Neuron (in vitro differentiated cells): ENCODE measurements around the gene DAP.
"Not testable (repeated sequence)": the region's sequence is repeated elsewhere in the genome, so short reads cannot be mapped to it uniquely, and the experiment has no call there.

Experiments
- H2AFZ ChIP-seq: one replicate; pipeline ENCODE4 v1.6.1; 2013; ENCODE audit warnings: low read depth, mild to moderate bottlenecking, inconsistent platforms, low read length, moderate library complexity
- H3K27me3 ChIP-seq: one replicate; pipeline ENCODE4 v1.6.1; 2013; ENCODE audit warnings: low read length; ENCODE audit not compliant: insufficient read depth
- H3K36me3 ChIP-seq: one replicate; pipeline ENCODE4 v1.6.1; 2013; ENCODE audit warnings: low read length; ENCODE audit not compliant: insufficient read depth
- H3K4me1 ChIP-seq: one replicate; pipeline ENCODE4 v1.6.1; 2013; ENCODE audit warnings: low read length; ENCODE audit not compliant: insufficient read depth
- H3K4me3 ChIP-seq: 2 replicates; pipeline ENCODE4 v1.5.1; 2013; ENCODE audit warnings: mild to moderate bottlenecking, low read length, moderate library complexity
- H3K9me3 ChIP-seq: one replicate; pipeline ENCODE4 v1.6.1; 2013; ENCODE audit warnings: low read length

DAP gene

GRCh38 chr5:10648806-10649665, 112.0 kb downstream of the DAP start:
- Histone ChIP-seq H2AFZ (no peak overlapping the region), H3K4me3 (no peak overlapping the region), H3K9me3 (peaks cover 4% of the 10 kb centered on the region), H3K36me3 (peaks cover 10% of the 10 kb centered on the region), H3K27me3 (no peaks in the 10 kb centered on the region), H3K4me1 (no peaks in the 10 kb centered on the region)

- no peaks in the 10 kb centered on the region for H3K27me3 ChIP-seq
- no peak overlapping the region for H3K4me3 ChIP-seq
- peaks cover 4% of the 10 kb centered on the region for H3K9me3 ChIP-seq
- peaks cover 10% of the 10 kb centered on the region for H3K36me3 ChIP-seq
- H2AFZ ChIP-seq: no peak overlapping the region
- no peaks in the 10 kb centered on the region for H3K4me1 ChIP-seq
Observed at GRCh38 chr5:10647640-10648039, 113.4 kb downstream of the DAP start.

GRCh38 chr5:10645671-10646070, 115.4 kb downstream of the DAP start:
- Histone ChIP-seq H3K9me3 (peaks cover 4% of the 10 kb centered on the region), H3K4me3 (no peak overlapping the region), H3K27me3 (no peaks in the 10 kb centered on the region), H3K4me1 (no peaks in the 10 kb centered on the region), H2AFZ (no peak overlapping the region), H3K36me3 (peaks cover 4% of the 10 kb centered on the region)

GRCh38 chr5:10645146-10645545, 115.9 kb downstream of the DAP start:
- Histone ChIP-seq H3K36me3 (no peaks in the 10 kb centered on the region), H3K4me3 (no peak overlapping the region), H3K4me1 (no peaks in the 10 kb centered on the region), H3K9me3 (peaks cover 5% of the 10 kb centered on the region), H3K27me3 (no peaks in the 10 kb centered on the region), H2AFZ (no peak overlapping the region)

- Histone ChIP-seq H3K27me3 (no peaks in the 10 kb centered on the region), H2AFZ (no peak overlapping the region), H3K9me3 (peaks cover 6% of the 10 kb centered on the region), H3K4me1 (no peaks in the 10 kb centered on the region), H3K4me3 (no peak overlapping the region), H3K36me3 (no peaks in the 10 kb centered on the region)
Observed at GRCh38 chr5:10644192-10644591, 116.8 kb downstream of the DAP start.

GRCh38 chr5:10642367-10642766, 118.7 kb downstream of the DAP start:
- peaks cover 11% of the 10 kb centered on the region for H3K9me3 ChIP-seq
- H3K4me3 ChIP-seq: no peak overlapping the region
- no peaks in the 10 kb centered on the region for H3K4me1 ChIP-seq
- no peaks in the 10 kb centered on the region for H3K27me3 ChIP-seq
- peaks cover 2% of the 10 kb centered on the region for H3K36me3 ChIP-seq
- H2AFZ ChIP-seq: no peak overlapping the region

- Histone ChIP-seq H3K36me3 (peaks cover 2% of the 10 kb centered on the region), H3K4me3 (no peak overlapping the region), H2AFZ (no peak overlapping the region), H3K9me3 (peaks cover 11% of the 10 kb centered on the region), H3K27me3 (no peaks in the 10 kb centered on the region), H3K4me1 (no peaks in the 10 kb centered on the region)
Observed at GRCh38 chr5:10639846-10640368, 121.1 kb downstream of the DAP start.

GRCh38 chr5:10638723-10639122, 122.3 kb downstream of the DAP start:
- not testable (repeated sequence) for H3K4me1 ChIP-seq, H2AFZ ChIP-seq, H3K4me3 ChIP-seq, H3K36me3 ChIP-seq, H3K27me3 ChIP-seq
- H3K9me3 ChIP-seq: peaks cover 11% of the 10 kb centered on the region

- Histone ChIP-seq H3K4me3 (no peak overlapping the region), H3K36me3 (peaks cover 2% of the 10 kb centered on the region), H3K4me1 (no peaks in the 10 kb centered on the region), H2AFZ (no peak overlapping the region), H3K27me3 (no peaks in the 10 kb centered on the region), H3K9me3 (peaks cover 11% of the 10 kb centered on the region)
Observed at GRCh38 chr5:10637944-10638343, 123.1 kb downstream of the DAP start.

- no peaks in the 10 kb centered on the region for H3K4me1 ChIP-seq
- H3K36me3 ChIP-seq: peaks cover 2% of the 10 kb centered on the region
- no peaks in the 10 kb centered on the region for H3K27me3 ChIP-seq
- no peak overlapping the region for H2AFZ ChIP-seq
- H3K4me3 ChIP-seq: no peak overlapping the region
- peaks cover 8% of the 10 kb centered on the region for H3K9me3 ChIP-seq
Observed at GRCh38 chr5:10636363-10637142, 124.5 kb downstream of the DAP start.

- Histone ChIP-seq H3K9me3 (peaks cover 8% of the 10 kb centered on the region), H2AFZ (no peak overlapping the region), H3K36me3 (peaks cover 2% of the 10 kb centered on the region)
Observed at GRCh38 chr5:10635867-10636350, 125.1 kb downstream of the DAP start.

GRCh38 chr5:10635257-10635866, 125.7 kb downstream of the DAP start:
- no peaks in the 10 kb centered on the region for H3K27me3 ChIP-seq
- no peak overlapping the region for H3K4me3 ChIP-seq
- H3K36me3 ChIP-seq: peaks cover 2% of the 10 kb centered on the region
- H3K9me3 ChIP-seq: peaks cover 8% of the 10 kb centered on the region
- H3K4me1 ChIP-seq: peaks cover 5% of the 10 kb centered on the region
- no peak overlapping the region for H2AFZ ChIP-seq

More at GRCh38 chr5:10635867-10636350, 125.1 kb downstream of the DAP start:
- H3K4me3 ChIP-seq: no peak overlapping the region
- no peaks in the 10 kb centered on the region for H3K27me3 ChIP-seq
- peaks cover 5% of the 10 kb centered on the region for H3K4me1 ChIP-seq

- Histone ChIP-seq H3K9me3 (peaks cover 4% of the 10 kb centered on the region), H3K27me3 (no peaks in the 10 kb centered on the region), H3K36me3 (peaks cover 2% of the 10 kb centered on the region), H2AFZ (no peak overlapping the region), H3K4me1 (peaks cover 5% of the 10 kb centered on the region), H3K4me3 (no peak overlapping the region)
Observed at GRCh38 chr5:10634562-10634961, 126.5 kb downstream of the DAP start.
